HEK293T (cell line): ENCODE measurements around the gene ZNF391.
"Not testable (repeated sequence)": the region's sequence is repeated elsewhere in the genome, so short reads cannot be mapped to it uniquely, and the experiment has no call there.

ENCODE experiments used
- CTCF ChIA-PET: fragments of 350-600 bp; formaldehyde crosslinking; extraction: SDS; loops from one replicate; lab custom pipeline; 2021; ENCODE audit warnings: antibody characterized with exemption, inconsistent platforms; lab: Yijun Ruan, JAX
- POLR2A ChIA-PET: fragments of 350-600 bp; formaldehyde crosslinking; extraction: SDS; loops from one replicate; lab custom pipeline; 2020; ENCODE audit warnings: antibody characterized with exemption, inconsistent platforms; lab: Yijun Ruan, JAX
- DNase-seq: peaks from one replicate; pipeline ENCODE4 v3.0.0; 2012; ENCODE audit warnings: mixed read lengths; ENCODE audit errors: extremely low spot score
- ARNT ChIP-seq: fragments of 450-650 bp; IDR thresholded peaks from 2 replicates; pipeline ENCODE4 v1.6.1; 2017; ENCODE audit warnings: mild to moderate bottlenecking
- BHLHE40 ChIP-seq: fragments of 450-650 bp; IDR thresholded peaks from 2 replicates; pipeline ENCODE4 v1.6.1; 2016; ENCODE audit warnings: mild to moderate bottlenecking, moderate library complexity, borderline replicate concordance
- CTBP1 ChIP-seq: fragments of 450-650 bp; IDR thresholded peaks from 2 replicates; pipeline ENCODE4 v1.6.1; 2016; ENCODE audit warnings: borderline replicate concordance
- ELF4 ChIP-seq: fragments of 450-650 bp; IDR thresholded peaks from 2 replicates; pipeline ENCODE4 v1.6.1; 2017; ENCODE audit warnings: antibody characterized with exemption
- FOXA1 ChIP-seq: fragments of 450-650 bp; IDR thresholded peaks from 2 replicates; pipeline ENCODE4 v1.6.1; 2016; ENCODE audit warnings: mild to moderate bottlenecking
- FOXK2 ChIP-seq: fragments of 450-650 bp; IDR thresholded peaks from 2 replicates; pipeline ENCODE4 v1.6.1; 2016; ENCODE audit warnings: mild to moderate bottlenecking
- FOXM1 ChIP-seq: fragments of 450-650 bp; IDR thresholded peaks from 2 replicates; pipeline ENCODE4 v1.6.1; 2017; ENCODE audit warnings: mild to moderate bottlenecking, borderline replicate concordance
- HDGF ChIP-seq: fragments of 450-650 bp; IDR thresholded peaks from 2 replicates; pipeline ENCODE4 v1.6.1; 2017; ENCODE audit warnings: antibody characterized with exemption, borderline replicate concordance
- L3MBTL2 ChIP-seq: fragments of 450-650 bp; conservative IDR thresholded peaks from 2 replicates; pipeline ENCODE4 v1.6.1; 2016; ENCODE audit warnings: mild to moderate bottlenecking
- LEF1 ChIP-seq: fragments of 450-650 bp; IDR thresholded peaks from 2 replicates; pipeline ENCODE4 v1.6.1; 2017; ENCODE audit warnings: mild to moderate bottlenecking, borderline replicate concordance
- NFRKB ChIP-seq: fragments of 450-650 bp; IDR thresholded peaks from 2 replicates; pipeline ENCODE4 v1.6.1; 2016; ENCODE audit warnings: mild to moderate bottlenecking, moderate library complexity
- SP1 ChIP-seq: fragments of 450-650 bp; IDR thresholded peaks from 2 replicates; pipeline ENCODE4 v1.6.1; 2017
- SUZ12 ChIP-seq: fragments of 450-650 bp; IDR thresholded peaks from 2 replicates; pipeline ENCODE4 v1.6.1; 2016; ENCODE audit warnings: mild to moderate bottlenecking
- TARDBP ChIP-seq: fragments of 450-650 bp; IDR thresholded peaks from 2 replicates; pipeline ENCODE4 v1.6.1; 2016
- ZNF384 ChIP-seq: fragments of 450-650 bp; IDR thresholded peaks from 2 replicates; pipeline ENCODE4 v1.6.1; 2016
- TF ChIP-seq, protein P1 (sequence below): fragments of 450-650 bp; IDR thresholded peaks from 2 replicates; pipeline ENCODE4 v1.6.1; 2016

ZNF391 gene

GRCh38 chr6:27414996-27415395 is 26.4 kb downstream of the ZNF391 start:
- ChIA-PET CTCF (no interaction called here), POLR2A (no interaction called here)
- no peak for DNase-seq
- TF ChIP-seq ARNT (no peak), ELF4 (no peak), CTBP1 (no peak), NFRKB (no peak)
- TF ChIP-seq, protein P1, sequence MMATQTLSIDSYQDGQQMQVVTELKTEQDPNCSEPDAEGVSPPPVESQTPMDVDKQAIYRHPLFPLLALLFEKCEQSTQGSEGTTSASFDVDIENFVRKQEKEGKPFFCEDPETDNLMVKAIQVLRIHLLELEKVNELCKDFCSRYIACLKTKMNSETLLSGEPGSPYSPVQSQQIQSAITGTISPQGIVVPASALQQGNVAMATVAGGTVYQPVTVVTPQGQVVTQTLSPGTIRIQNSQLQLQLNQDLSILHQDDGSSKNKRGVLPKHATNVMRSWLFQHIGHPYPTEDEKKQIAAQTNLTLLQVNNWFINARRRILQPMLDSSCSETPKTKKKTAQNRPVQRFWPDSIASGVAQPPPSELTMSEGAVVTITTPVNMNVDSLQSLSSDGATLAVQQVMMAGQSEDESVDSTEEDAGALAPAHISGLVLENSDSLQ = no peak

DNA sequence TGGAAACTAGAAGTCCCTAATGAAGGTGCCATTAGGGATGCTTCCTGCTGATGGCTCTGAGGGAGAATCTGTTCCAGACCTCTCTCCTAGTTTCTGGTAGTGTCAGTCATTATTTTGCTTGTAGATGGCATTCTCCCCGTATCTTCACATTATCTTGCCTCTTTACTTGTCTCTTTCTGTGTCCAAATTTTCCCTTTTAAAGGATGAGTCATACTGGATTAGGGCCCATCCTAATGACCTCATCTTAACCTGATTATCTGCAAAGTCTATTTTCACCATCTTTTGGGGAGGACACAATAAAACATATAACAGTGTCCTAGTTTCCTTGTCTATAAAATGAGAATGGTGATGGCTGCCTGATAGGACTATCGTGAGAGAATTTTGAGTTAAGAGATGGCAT is 27.3 kb downstream of the ZNF391 start:
- DNase-seq = no peak
- TF ChIP-seq ARNT (no peak), L3MBTL2 (no peak)
- CTCF ChIA-PET = no interaction called here
- POLR2A ChIA-PET = no interaction called here

GRCh38 chr6:27419363-27419762 is 30.8 kb downstream of the ZNF391 start:
- no peak for TF ChIP-seq CTBP1
- TF ChIP-seq, protein P1 = no peak
- no peak for TF ChIP-seq NFRKB
- no peak for TF ChIP-seq BHLHE40
- no peak for TF ChIP-seq SP1
- TF ChIP-seq ELF4 = no peak
- no peak for TF ChIP-seq ZNF384
- no peak for TF ChIP-seq HDGF
- TF ChIP-seq SUZ12 = no peak
- CTCF ChIA-PET = no interaction called here
- no peak for DNase-seq
- POLR2A ChIA-PET = no interaction called here

- no peak for TF ChIP-seq LEF1
- no peak for TF ChIP-seq TARDBP
- no peak for TF ChIP-seq CTBP1
- TF ChIP-seq FOXK2 = no peak
- TF ChIP-seq, protein P1 = no peak
- no peak for TF ChIP-seq ZNF384
- no peak for TF ChIP-seq FOXA1
- no peak for TF ChIP-seq SUZ12
- TF ChIP-seq L3MBTL2 = no peak
- CTCF ChIA-PET = no interaction called here
- POLR2A ChIA-PET = no interaction called here
- DNase-seq = no peak
Observed at GRCh38 chr6:27422651-27423332, 34.2 kb downstream of the ZNF391 start.

- CTCF ChIA-PET, DNase-seq, POLR2A ChIA-PET: not testable (repeated sequence)
Observed at GRCh38 chr6:27424851-27425250, 36.3 kb downstream of the ZNF391 start.

- ChIA-PET POLR2A (no interaction called here), CTCF (no interaction called here)
- DNase-seq = no peak
- TF ChIP-seq FOXK2 (no peak), FOXA1 (no peak), SP1 (no peak), BHLHE40 (no peak), ZNF384 (no peak), CTBP1 (no peak), TARDBP (no peak), L3MBTL2 (no peak), NFRKB (no peak), ARNT (no peak), LEF1 (no peak), HDGF (no peak), FOXM1 (no peak), ELF4 (no peak), SUZ12 (no peak)
- TF ChIP-seq, protein P1 = no peak
Observed at GRCh38 chr6:27426045-27426620, 37.6 kb downstream of the ZNF391 start.

DNA sequence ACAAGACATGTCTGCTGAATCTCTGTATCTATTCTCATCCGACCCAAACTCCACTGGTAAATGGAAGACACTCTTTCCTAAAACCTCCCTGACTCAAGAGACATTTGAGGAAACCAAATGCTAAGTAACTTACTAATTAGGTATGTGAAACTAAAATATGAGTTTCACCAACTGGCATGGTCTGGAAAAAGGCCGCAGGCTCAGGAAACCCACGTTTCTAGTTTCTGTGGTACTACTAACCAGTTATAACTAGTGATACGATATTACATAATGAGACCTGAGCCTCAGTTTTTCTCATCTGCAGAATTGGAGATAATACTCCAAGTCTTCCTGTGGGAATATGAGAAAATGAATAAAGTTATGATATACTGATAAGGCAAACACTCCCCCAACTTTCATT is 39.9 kb downstream of the ZNF391 start:
- POLR2A ChIA-PET = no interaction called here
- TF ChIP-seq LEF1 = no peak
- no peak for TF ChIP-seq SP1
- TF ChIP-seq SUZ12 = no peak
- no peak for TF ChIP-seq FOXA1
- TF ChIP-seq TARDBP = no peak
- no peak for TF ChIP-seq ZNF384
- TF ChIP-seq FOXK2 = no peak
- no peak for TF ChIP-seq BHLHE40
- CTCF ChIA-PET = no interaction called here
- no peak for DNase-seq
